ENCODE measurements around the gene RELL1.
A peak's percentile ranks its signal among the peaks of the same experiment; 100 is the strongest.

The RELL1 gene

GRCh38 chr4:37674439-37674838 is 11.7 kb downstream of the RELL1 start:
- H3K4me1 ChIP-seq (ENCODE audit: control insufficient read depth, insufficient read depth, low read length) = no peaks in the 10 kb centered on the region
- H3K9me3 ChIP-seq (ENCODE audit: control insufficient read depth, insufficient read depth, low read depth, low read length) = no peaks in the 10 kb centered on the region
- CTCF ChIA-PET = no interaction called here
- H3K4me3 ChIP-seq (ENCODE audit: low read depth, low read length) = no peak overlapping the region
- TF ChIP-seq PRDM2 (tag by site-specific recombination; IDR thresholded peaks at IDR 0.05; ENCODE audit: borderline replicate concordance) (no peak), ZNF624 (tag by site-specific recombination; IDR thresholded peaks at IDR 0.05) (no peak), ZFP69B (tag by site-specific recombination; IDR thresholded peaks at IDR 0.05) (no peak), ZNF670 (tag by site-specific recombination; IDR thresholded peaks at IDR 0.05; ENCODE audit: low read depth) (no peak), ZNF555 (tag by site-specific recombination; conservative IDR thresholded peaks at IDR 0.05) (no peak), ZNF274 (IDR thresholded peaks at IDR 0.05; ENCODE audit: low read length) (no peak), ZNF274 (tag by site-specific recombination; IDR thresholded peaks at IDR 0.05; ENCODE audit: borderline replicate concordance) (no peak), ZNF280D (tag by site-specific recombination; IDR thresholded peaks at IDR 0.05) (no peak), SCRT2 (tag by site-specific recombination; IDR thresholded peaks at IDR 0.05) (no peak), ZNF645 (tag by site-specific recombination; IDR thresholded peaks at IDR 0.05) (no peak), ZNF777 (tag by site-specific recombination; IDR thresholded peaks at IDR 0.05; ENCODE audit: borderline replicate concordance) (no peak), ZNF530 (tag by site-specific recombination; IDR thresholded peaks at IDR 0.05; ENCODE audit: low read depth) (no peak), ZNF354C (tag by site-specific recombination; IDR thresholded peaks at IDR 0.05; ENCODE audit: borderline replicate concordance, low read depth) (no peak), RBAK (tag by site-specific recombination; IDR thresholded peaks at IDR 0.05) (no peak), ZBTB48 (tag by site-specific recombination; IDR thresholded peaks at IDR 0.05) (no peak)
- no peak overlapping the region for H3K27ac ChIP-seq (ENCODE audit: extremely low read depth, low read depth, low read length)
- H3K36me3 ChIP-seq (ENCODE audit: control insufficient read depth in 2 of 2, insufficient read depth in 1 of 2, low read length in 2 of 2) = no peaks in the 10 kb centered on the region
- POLR2A ChIA-PET = no interaction called here

- Histone ChIP-seq H3K36me3 (ENCODE audit: control insufficient read depth in 2 of 2, insufficient read depth in 1 of 2, low read length in 2 of 2) (no peaks in the 10 kb centered on the region), H3K4me1 (ENCODE audit: control insufficient read depth, insufficient read depth, low read length) (no peaks in the 10 kb centered on the region), H3K27ac (ENCODE audit: extremely low read depth, low read depth, low read length) (no peak overlapping the region), H3K9me3 (ENCODE audit: control insufficient read depth, insufficient read depth, low read depth, low read length) (no peaks in the 10 kb centered on the region), H3K4me3 (ENCODE audit: low read depth, low read length) (no peak overlapping the region)
- ChIA-PET CTCF (no interaction called here), POLR2A (no interaction called here)
- TF ChIP-seq TCF7L2 (IDR thresholded peaks at IDR 0.05; ENCODE audit: borderline replicate concordance, low read depth, low read length) (peak; percentile 16; the same call in 1 of the 2 replicates), ZNF664 (tag by site-specific recombination; IDR thresholded peaks at IDR 0.05) (no peak), ZSCAN5A (tag by site-specific recombination; IDR thresholded peaks at IDR 0.05) (no peak), ZNF157 (tag by site-specific recombination; IDR thresholded peaks at IDR 0.05) (no peak), ZNF148 (tag by site-specific recombination; IDR thresholded peaks at IDR 0.05; ENCODE audit: borderline replicate concordance) (no peak), ZNF600 (tag by site-specific recombination; IDR thresholded peaks at IDR 0.05) (peak; percentile 48; the same call in 1 of the 2 replicates)
These were observed 12.5 kb downstream of the RELL1 start for GRCh38 chr4:37673538-37674192.
